ENCODE results near the gene ADRA2B.

DNA sequence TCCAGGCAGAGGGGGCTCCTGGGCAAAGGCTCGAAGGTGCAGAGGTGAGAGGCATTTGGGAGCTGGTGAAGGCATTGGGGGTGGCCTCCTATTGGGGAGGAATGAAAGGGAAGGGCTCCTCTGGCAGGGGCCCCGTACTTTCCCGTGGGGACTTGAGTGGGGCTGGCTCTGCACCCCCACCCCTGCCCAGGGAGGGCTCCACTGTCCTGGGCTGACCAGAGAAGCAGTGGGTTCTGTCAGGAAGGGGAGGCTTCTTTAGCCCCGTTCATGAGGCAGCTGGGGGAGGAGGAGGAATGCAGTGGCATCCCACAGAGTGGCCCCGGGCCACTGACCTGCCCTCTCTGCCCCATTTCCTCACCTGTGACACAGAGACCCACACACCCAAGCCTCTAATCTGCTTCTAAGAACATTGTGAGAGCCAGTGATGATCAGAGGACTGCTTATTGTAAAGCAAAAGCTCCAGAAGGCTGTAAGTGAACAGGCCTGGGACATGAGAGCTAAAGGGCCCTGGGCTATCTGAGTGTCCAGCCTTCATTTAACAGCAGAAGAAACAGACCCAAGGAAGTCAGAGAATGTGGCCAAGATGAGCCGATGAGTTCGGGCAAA is 43.1 kb downstream of the ADRA2B start:
- TF ChIP-seq, protein P1, sequence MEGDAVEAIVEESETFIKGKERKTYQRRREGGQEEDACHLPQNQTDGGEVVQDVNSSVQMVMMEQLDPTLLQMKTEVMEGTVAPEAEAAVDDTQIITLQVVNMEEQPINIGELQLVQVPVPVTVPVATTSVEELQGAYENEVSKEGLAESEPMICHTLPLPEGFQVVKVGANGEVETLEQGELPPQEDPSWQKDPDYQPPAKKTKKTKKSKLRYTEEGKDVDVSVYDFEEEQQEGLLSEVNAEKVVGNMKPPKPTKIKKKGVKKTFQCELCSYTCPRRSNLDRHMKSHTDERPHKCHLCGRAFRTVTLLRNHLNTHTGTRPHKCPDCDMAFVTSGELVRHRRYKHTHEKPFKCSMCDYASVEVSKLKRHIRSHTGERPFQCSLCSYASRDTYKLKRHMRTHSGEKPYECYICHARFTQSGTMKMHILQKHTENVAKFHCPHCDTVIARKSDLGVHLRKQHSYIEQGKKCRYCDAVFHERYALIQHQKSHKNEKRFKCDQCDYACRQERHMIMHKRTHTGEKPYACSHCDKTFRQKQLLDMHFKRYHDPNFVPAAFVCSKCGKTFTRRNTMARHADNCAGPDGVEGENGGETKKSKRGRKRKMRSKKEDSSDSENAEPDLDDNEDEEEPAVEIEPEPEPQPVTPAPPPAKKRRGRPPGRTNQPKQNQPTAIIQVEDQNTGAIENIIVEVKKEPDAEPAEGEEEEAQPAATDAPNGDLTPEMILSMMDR (IDR thresholded peaks at IDR 0.05), result no peak
- TF ChIP-seq POLR2A (IDR thresholded peaks at IDR 0.05), result no peak

All from lower leg skin (tissue), 3 donors.